Esophagus squamous epithelium (tissue), 5 donors: Measurements from ENCODE around the gene ADCY7. TPM values are rescaled to one million over a fixed set of nuclear protein-coding genes. Genes with fewer than 3 reads are reported as not detected.

Experiments used
- DNase-seq: peaks from one replicate; lab custom pipeline; 2025; lab: John Stamatoyannopoulos, UW
- H3K27ac ChIP-seq, 4 donors: fragments of 200-600 bp; sonication (generic); one replicate each; pipeline ENCODE4 v1.5.1; 2016 to 2019; ENCODE audit warnings: mild to moderate bottlenecking in 1 of 4
- H3K27me3 ChIP-seq, 4 donors: fragments of 200-600 bp; sonication (generic); 1 replicate in 3 of 4; 2 replicates in 1 of 4; pipeline versions ENCODE4 v1.5.1 to v1.6.0; 2017 to 2021; ENCODE audit warnings: antibody characterized with exemption in 1 of 4
- H3K36me3 ChIP-seq, 3 donors: fragments of 200-600 bp; sonication (generic); one replicate each; pipeline ENCODE4 v1.5.1; 2016 to 2019
- H3K4me1 ChIP-seq, 3 donors: fragments of 200-600 bp; sonication (generic); one replicate each; pipeline ENCODE4 v1.5.1; 2017 to 2019
- H3K4me3 ChIP-seq, 4 donors: fragments of 200-600 bp; sonication (generic); 1 replicate in 3 of 4; 2 replicates in 1 of 4; pipeline ENCODE4 v1.5.1; 2016 to 2019; ENCODE audit warnings: mild to moderate bottlenecking in 2 of 4, moderate library complexity in 1 of 4
- H3K9me3 ChIP-seq, 3 donors: fragments of 200-600 bp; sonication (generic); one replicate each; pipeline ENCODE4 v1.5.1; 2016 to 2019
- POLR2A ChIP-seq, 4 donors: fragments of 450-650 bp; IDR thresholded peaks; one replicate each; pipeline ENCODE4 v1.6.1; 2017; ENCODE audit warnings: antibody characterized with exemption in 4 of 4, mild to moderate bottlenecking in 4 of 4, moderate library complexity in 3 of 4
- WGBS, 2 donors: methylation state at CpG; one replicate each; pipeline ENCODE4 v1.1.5; 2018; 5-methylcytosine and 5-hydroxymethylcytosine counted together
- intact Hi-C: fragments of 100-400 bp; cut with DNase I; formaldehyde crosslinking; loops from one replicate; pipeline ENCODE4 v1.15.0; 2022
- total RNA-seq, 4 donors: library from RNA; depleted of rRNA; stranded (reverse); fragments of >200 nt; gene quantifications; one replicate each; pipeline ENCODE4 v1.1.0, GENCODE V29; 2016
- TF ChIP-seq, protein P1 (sequence below), 6 experiments: fragments of 450-650 bp in 4 of 6; fragments of 200-600 bp in 2 of 6; sonication (generic) in 2 of 6; IDR thresholded peaks; one replicate each; pipeline ENCODE4 v1.5.1; 2016 to 2019; ENCODE audit warnings: antibody characterized with exemption in 6 of 6, mild to moderate bottlenecking in 4 of 6, moderate library complexity in 4 of 6
- donor health status: DM: yes; HTN: yes; CAD: no.

Gene ADCY7
- total RNA-seq, 4 donors from 2014 or later, result 21.2 to 23.9 (median 23.3) TPM

DNA sequence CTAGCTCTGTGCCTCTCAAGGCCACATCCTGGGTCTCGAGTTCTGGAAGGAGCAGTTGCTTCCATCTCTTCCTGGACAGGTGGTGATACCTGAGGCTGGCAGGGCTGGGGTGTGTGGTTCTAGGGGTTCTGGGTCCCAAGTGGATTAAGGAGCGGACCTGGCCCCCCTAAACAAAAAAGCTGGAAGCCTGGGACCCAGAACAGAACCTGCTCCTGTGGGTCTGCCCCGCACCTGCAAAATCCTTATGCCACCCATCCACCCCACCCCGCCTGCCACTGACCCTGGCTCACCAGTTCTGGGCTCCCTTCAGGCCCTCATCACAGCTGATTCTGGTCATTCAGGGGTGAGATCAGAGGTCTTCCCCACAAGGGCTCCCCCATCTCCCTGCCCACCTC is 44.8 kb downstream of the ADCY7 start:
- no peak overlapping the region for H3K4me3 ChIP-seq
- H3K4me1 ChIP-seq, result peaks cover 9 to 20% (median 11%) of the 10 kb centered on the region in 3 donors
- intact Hi-C loops, result no loop called here
- H3K36me3 ChIP-seq, result peaks cover 6 to 76% (median 26%) of the 10 kb centered on the region in 3 donors
- DNase-seq, result no peak
- TF ChIP-seq POLR2A (IDR thresholded peaks at IDR 0.05), result no peak
- TF ChIP-seq, protein P1, sequence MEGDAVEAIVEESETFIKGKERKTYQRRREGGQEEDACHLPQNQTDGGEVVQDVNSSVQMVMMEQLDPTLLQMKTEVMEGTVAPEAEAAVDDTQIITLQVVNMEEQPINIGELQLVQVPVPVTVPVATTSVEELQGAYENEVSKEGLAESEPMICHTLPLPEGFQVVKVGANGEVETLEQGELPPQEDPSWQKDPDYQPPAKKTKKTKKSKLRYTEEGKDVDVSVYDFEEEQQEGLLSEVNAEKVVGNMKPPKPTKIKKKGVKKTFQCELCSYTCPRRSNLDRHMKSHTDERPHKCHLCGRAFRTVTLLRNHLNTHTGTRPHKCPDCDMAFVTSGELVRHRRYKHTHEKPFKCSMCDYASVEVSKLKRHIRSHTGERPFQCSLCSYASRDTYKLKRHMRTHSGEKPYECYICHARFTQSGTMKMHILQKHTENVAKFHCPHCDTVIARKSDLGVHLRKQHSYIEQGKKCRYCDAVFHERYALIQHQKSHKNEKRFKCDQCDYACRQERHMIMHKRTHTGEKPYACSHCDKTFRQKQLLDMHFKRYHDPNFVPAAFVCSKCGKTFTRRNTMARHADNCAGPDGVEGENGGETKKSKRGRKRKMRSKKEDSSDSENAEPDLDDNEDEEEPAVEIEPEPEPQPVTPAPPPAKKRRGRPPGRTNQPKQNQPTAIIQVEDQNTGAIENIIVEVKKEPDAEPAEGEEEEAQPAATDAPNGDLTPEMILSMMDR (IDR thresholded peaks at IDR 0.05), result no peak
- WGBS, 2 donors, result 83 to 88% methylated on average over 2 to 3 of the region's 4 CpGs
- H3K27me3 ChIP-seq, result no peaks in the 10 kb centered on the region
- H3K27ac ChIP-seq, result no peak overlapping the region
- H3K9me3 ChIP-seq, result no peaks in the 10 kb centered on the region

DNA sequence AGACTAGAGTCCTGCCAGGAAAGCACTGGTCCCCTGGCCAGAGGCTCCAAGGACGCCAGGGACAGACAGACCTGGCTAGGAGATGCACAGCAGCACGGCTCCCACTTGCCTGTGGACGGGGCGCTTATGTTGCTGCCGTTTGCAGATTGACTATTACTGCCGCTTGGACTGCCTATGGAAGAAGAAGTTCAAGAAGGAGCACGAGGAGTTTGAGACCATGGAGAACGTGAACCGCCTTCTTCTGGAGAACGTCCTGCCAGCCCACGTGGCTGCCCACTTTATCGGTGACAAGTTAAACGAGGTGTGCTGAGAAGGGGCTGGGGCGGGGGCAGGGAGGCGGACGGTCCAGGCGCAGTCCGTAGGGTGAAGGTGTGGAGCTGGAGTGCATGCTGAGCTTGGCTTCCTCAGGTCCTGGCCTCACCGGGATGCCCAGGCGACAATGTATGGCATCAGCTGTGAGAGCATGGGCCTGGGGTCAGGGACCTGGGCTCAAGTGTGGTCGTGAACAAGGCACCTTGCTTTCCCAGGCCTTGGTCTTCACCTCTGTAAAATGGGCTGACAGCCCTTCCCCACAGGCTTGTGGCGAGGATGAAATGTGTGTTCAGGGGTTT is 45.6 kb downstream of the ADCY7 start:
- peaks cover 6 to 77% (median 34%) of the 10 kb centered on the region in 3 donors for H3K36me3 ChIP-seq
- H3K27me3 ChIP-seq, result no peaks in the 10 kb centered on the region
- no peaks in the 10 kb centered on the region for H3K9me3 ChIP-seq
- TF ChIP-seq, protein P1 (IDR thresholded peaks at IDR 0.05), result no peak
- no peak for TF ChIP-seq POLR2A (IDR thresholded peaks at IDR 0.05)
- no peak overlapping the region for H3K27ac ChIP-seq
- no peak overlapping the region for H3K4me3 ChIP-seq
- WGBS, 2 donors, result 93 to 95% methylated on average over 8 to 12 of the region's 22 CpGs
- peaks cover 9 to 20% (median 11%) of the 10 kb centered on the region in 3 donors for H3K4me1 ChIP-seq
- intact Hi-C loops, result no loop called here
- no peak for DNase-seq

DNA sequence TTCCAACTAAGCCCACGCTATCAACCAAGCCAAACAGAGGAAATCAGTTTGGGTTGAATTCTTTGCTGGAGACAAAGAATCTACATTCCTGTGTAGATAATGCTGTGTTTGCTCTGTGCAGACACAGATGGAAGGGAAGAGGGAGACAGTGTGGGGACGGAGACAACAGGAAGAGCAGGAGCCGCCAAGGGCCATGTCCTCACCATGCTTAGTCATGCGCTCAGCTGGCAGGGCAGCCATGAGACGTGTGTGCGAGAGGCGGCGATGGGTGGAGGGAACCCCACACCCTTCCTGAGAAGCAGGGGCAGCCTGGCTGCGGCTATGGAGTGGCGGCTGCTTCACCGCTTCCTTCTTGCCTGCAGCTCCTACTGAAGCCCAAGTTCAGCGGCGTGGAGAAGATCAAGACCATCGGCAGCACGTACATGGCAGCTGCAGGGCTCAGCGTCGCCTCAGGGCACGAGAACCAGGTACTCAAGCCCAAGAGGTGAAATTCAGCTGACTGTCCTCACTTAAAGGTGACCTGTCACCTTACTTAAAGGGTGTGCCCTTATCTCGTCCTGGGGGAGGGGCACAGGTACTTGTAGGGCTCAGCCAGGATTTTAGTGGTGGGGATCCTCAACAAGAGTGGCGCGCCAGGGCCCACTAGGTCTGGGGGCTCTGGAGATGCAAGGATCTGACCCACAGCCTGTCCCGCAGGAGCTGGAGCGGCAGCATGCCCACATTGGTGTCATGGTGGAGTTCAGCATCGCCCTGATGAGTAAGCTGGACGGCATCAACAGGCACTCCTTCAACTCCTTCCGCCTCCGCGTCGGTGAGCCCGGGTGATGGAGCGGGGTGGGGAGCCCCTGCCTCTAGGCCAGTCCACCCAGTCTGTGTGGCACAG is 47.5 kb downstream of the ADCY7 start:
- no peaks in the 10 kb centered on the region for H3K9me3 ChIP-seq
- H3K4me3 ChIP-seq, result no peak overlapping the region
- no peaks in the 10 kb centered on the region for H3K27me3 ChIP-seq
- peaks cover 9 to 20% (median 11%) of the 10 kb centered on the region in 3 donors for H3K4me1 ChIP-seq
- WGBS, 2 donors, result 65 to 68% methylated on average over 11 to 22 of the region's 31 CpGs
- TF ChIP-seq, protein P1 (IDR thresholded peaks at IDR 0.05), result no peak
- no peak for TF ChIP-seq POLR2A (IDR thresholded peaks at IDR 0.05)
- peak overlapping the region in 2 of 4 donors; percentile 45 for H3K27ac ChIP-seq
- peaks cover 6 to 81% (median 36%) of the 10 kb centered on the region in 3 donors for H3K36me3 ChIP-seq
- intact Hi-C loops, result no loop called here
- DNase-seq, result no peak

DNA sequence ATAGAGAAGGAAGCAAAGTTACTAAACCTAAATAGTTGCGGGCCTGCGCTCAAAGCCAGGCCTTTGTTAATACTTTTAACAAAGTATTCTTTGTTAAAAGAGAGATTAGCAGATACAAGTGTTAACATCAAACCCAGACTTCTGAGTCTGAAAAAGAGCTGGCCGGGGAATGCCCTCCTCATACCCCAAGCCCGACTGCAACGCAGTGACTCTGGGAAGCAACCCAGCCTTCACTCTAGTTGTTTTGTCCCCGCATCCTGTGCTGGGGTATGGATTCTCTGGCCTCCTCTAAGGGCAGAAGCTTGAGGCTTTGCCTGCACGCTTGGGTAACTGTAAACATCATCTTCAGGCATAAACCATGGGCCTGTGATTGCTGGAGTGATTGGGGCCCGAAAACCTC is 48.3 kb downstream of the ADCY7 start:
- intact Hi-C loops, result no loop called here

More for the DNA sequence above, 48.3 kb downstream of the ADCY7 start:
- TF ChIP-seq, protein P1 (IDR thresholded peaks at IDR 0.05), result no peak
- TF ChIP-seq POLR2A (IDR thresholded peaks at IDR 0.05), result no peak
- no peak for DNase-seq
- WGBS, 2 donors, result 71 to 80% methylated on average over 6 to 7 of the region's 8 CpGs
- Histone ChIP-seq H3K27ac (no peak overlapping the region), H3K4me3 (no peak overlapping the region), H3K9me3 (no peaks in the 10 kb centered on the region), H3K36me3 (peaks cover 6 to 85% (median 38%) of the 10 kb centered on the region in 3 donors), H3K4me1 (peaks cover 4 to 12% (median 5%) of the 10 kb centered on the region in 3 donors), H3K27me3 (no peaks in the 10 kb centered on the region)
